ENCODE results near the gene GPR135.
"Not testable (repeated sequence)": the region's sequence is repeated elsewhere in the genome, so short reads cannot be mapped to it uniquely, and the experiment has no call there.

Gene GPR135

DNA sequence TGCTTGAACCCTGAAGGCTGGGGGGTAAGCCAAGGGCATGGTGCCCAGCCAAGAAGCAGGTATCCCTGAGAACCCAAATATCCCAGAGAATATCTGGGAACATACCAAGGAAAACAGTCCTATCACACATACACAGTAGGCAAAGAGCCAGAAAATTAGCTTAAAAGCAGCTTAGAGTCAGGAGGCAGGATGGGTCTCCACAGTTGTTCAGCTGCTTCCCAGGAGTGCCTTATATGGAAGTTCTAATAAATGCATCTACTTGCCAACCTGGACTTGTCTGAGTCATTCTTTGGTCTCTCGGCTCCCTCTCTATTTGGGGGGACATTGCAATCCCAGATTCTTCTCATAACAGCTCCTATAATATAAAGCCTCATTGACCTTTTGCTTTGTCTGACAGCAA is 9.0 kb upstream of the GPR135 start:
- no peak for DNase-seq (ENCODE audit: low spot score)

DNA sequence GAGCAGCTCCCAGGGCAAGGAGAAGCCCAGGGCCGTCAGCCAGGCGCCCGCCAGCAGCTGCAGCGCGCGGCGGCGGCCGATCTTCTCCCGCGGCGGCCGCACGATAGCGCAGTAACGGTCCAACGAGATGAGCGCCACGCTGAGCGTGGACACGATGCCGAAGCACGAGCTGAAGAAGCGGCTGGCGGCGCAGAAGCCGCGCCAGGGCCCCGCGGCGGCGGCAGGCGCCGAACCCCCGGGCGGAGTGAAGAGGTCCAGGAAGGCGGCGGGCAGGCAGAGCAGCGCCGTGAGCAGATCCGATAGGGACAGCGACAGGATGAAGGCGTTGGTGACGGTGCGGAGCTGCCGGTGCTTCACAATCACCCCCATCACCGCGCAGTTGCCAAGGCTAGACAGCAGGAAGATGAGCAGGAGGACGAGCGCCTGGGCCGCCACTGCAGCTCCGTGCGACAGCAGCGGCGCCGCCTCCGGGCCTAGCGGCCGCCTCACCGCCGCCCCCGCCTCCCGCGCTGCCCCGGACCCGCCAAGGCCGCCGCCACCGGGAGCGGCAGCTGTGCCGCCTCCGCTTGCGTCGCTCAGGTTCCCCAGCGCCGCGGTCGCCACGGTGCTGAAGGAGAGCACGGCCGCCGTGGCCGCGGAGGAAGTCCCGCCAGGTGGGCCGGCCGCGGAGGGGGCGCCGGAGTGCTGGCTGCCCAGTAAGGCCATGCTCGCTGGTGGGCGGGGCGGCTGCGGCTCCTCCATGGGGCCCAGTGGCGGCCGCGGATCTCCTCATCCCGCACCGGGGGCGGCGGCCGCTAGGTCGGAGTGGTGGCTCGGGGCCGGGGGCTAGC is 479 bp downstream of the GPR135 start:
- DNase-seq (ENCODE audit: low spot score), result peak; percentile 58

DNA sequence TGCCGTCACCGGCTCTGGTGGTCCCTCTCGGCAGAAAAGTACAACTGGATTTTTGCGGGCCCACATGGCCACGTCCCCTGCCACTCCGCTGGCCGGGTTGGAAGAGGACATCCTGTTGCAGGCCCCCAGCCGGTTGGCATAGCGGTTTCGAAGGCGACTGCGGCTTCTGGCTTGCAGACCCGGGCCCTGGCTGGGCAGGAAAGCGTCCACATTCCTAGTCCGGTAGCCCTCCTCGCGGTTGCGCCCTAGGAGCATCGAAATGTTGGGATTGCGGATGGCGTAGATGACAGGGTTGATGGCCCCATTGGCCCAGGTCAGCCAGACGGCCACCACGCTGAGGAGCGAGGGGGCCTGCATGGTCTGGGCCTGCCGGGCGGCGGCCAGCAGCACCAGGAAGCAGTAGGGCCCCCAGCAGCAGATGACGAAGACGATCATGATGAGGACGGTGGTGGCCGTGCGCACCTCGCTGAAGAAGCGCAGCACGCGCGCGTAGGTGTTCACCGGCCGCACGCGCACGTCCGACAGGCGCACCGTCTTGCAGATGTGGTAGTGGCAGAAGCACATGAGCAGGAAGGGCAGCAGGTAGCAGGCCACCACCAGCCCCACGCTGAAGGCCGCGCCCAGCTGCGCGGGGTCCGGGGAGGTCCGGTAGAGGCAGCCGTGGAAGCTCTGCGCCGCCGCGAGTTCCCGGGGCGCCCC is 1.2 kb downstream of the GPR135 start:
- DNase-seq (ENCODE audit: low spot score), result no peak

DNA sequence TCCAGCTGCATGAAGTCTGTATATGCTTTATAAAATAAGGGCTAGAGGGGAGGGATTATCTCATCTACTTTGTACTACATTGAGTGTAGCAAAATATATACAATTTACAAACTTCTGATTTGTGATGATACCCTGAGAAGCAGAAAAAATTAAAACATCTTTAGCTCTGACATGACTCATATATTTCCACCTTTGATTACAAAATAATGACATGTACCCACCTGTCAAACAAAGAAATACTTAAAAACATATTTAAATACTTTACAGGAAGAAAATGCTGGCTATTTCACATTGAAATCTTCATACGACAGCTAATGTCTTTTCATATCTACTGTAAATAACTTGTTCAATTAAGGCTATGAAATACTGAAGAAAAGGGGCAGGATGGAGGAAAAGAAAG is 3.3 kb downstream of the GPR135 start:
- DNase-seq (ENCODE audit: low spot score), result no peak

DNA sequence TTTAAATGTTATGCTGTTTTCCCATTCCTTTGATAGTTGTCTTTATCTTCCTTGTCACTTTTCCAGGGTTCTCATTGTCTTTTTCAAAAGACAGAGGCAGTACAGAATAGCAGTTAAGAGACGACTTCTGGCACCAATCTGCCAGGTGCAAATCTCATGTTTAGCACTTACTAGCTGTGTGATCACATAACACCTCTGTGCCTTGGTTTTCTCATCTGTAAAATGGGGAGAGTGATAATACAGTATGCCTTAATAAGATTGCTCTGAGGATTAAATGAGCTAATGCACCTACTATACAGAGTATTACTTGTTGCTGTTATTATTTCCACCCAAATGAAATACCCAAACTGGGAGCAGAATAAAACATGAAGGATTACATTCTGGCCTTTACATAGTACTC is 4.8 kb downstream of the GPR135 start:
- no peak for DNase-seq (ENCODE audit: low spot score)

DNA sequence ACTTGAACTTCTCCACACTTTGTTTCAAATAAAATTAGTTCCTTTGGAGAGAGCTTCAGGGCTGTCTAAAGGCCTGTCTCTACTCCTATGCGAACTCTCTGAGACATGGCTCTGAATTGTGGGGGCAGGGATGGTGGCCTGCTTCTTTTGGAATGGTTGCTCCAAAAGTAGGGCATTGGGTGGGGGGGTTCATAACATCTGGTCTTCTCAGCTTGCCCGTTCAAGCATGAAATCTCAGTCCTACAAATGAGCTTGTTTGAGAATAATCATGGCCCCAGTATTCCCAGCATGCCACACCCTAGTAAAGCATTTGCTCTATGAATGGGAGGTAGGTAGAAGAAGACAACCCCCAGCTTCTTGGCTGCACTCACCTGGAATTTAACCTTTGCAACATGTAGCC is 6.7 kb downstream of the GPR135 start:
- no peak for DNase-seq (ENCODE audit: low spot score)

DNA sequence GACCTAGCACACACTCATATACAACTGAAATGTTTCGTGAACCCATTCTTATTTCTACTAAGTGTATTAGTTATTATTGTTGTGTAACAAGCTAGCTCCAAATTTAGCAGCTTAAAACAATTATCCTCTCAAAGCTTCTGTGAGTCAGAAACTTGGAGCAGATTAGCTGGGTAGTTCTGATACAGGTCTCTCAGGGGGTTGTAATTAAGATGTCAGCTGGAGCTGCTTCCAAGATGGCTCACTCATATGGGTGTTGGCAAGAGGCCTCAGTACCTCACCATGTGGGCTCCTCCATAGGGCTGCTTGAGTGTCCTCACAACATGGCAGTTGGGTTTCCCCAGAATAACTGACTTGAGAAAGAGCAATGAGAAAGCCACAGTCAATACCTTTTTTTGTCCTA is 9.8 kb downstream of the GPR135 start:
- DNase-seq (ENCODE audit: low spot score), result no peak

DNA sequence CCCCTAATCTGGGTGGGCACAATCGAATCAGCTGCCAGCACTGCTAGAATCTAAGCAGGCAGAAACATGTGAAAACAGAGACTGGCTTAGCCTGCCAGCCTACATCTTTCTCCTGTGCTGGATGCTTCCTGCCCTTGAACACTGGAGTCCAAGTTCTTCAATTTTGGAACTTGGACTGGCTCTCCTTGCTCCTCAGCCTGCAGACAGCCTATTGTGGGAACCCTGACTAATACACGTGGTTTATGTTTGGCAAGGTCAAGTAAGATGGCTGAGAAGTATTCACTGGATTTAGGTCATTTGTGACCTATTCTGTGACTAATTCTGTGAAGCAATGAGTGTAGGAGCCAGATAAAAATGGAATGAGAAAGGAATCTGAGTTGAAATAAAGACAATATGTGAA is 11.0 kb downstream of the GPR135 start:
- peak; percentile 90 for DNase-seq (ENCODE audit: low spot score)

DNA sequence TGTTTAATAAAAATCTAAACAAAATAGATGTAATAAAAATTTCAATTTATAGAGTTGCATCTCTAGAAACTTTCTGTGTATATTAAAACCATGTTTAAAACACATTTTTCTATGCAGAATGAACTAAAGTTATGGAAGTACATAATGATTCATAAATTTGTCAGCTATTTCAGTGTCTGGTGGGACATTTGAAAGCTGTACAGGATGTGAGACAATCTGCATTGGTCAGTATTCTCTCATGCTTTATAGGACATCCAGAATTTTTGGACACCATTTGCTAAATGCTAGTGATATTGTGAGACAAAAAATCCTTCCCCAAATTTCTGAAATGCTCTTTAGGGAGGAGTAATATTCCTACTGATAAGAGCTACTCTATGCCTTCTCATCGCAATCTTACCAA is 13.3 kb downstream of the GPR135 start:
- DNase-seq (ENCODE audit: low spot score), result no peak

DNA sequence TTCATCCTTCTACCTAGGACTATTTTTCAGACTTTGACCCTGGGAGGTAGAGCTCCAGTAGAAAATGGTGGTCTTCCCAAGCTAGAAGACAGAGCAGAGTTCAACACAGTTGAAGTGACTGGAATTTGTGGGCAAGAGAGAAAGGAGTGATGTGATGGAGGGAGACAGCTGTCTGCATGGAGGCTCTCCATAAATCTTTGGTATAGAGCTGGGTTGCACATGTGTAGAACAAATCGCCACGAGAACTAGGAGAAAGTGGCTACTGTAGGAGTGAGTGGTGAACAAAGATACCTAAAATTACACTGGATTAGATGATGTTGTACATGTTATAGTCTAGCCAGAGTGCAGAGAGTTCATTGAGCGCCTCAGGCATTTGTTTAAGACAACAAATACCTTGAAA is 14.5 kb downstream of the GPR135 start:
- DNase-seq (ENCODE audit: low spot score), result no peak

DNA sequence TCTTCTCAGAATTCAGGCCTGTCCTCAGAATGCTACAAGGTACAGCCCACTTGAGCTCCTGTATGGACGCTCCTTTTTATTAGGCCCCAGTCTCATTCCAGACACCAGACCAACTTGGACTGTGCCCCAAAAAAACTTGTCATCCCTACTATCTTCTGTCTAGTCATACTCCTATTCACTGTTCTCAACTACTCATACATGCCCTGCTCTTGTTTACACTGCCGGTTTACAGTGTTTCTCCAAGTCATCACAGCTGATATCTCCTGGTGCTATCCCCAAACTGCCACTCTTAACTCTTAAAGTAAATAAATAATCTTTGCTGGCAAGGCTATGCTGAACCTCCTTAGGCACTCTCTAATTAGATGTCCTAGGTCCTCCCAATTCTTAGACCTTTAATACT is 16.5 kb downstream of the GPR135 start:
- DNase-seq (ENCODE audit: low spot score), result not testable (repeated sequence)

DNA sequence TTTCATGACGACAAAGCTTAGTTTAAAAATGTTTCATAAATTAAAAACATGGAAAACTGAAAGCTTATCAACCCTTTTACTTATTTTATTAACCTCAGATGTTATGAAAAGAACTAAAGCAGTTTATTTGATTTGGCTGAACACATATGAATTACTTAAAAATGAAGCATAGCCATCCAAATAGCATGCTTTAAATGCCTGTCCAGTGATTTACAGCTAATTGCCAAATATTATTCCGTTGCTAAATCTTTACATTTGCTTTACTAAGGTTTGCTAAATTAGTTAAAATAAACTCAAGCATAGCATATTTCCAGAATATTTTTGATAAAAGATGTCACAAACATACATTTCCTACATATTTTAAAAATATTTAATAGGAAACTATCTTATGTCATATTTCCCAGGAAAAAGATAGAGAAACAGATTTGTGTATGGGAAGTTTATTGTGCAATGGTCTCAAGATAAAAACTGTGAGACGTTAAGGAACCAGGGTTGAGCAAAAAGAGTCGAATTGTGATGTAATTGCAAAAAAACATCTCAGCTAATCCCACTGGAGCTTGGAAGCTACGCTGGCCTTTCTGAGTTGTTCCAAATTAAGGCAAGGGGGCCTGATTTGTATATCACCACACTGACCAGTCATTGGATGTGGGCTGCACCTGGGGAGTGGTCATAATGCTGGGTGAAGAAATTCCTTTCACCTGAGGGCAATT is 25.8 kb downstream of the GPR135 start:
- no peak for DNase-seq (ENCODE audit: low spot score)

DNA sequence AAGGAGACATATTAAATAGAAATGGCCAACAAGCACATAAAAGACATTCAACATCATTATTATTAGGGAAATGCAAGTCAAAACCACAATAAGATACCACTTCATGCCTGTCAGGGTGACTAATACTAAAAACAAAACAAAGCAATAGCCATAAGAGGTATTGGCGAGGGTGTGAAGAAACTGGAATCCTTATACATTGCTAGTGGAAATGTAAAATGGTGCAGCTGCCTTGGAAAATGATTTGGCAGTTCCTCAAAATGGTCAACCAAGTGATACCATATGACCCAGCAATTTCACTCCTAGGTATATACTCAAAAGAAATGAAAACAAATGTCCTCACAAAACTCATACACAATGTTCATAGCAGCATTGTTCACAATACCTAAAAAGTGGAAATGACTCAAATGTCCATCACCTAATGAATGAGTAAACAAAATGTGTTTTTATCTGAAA is 27.0 kb downstream of the GPR135 start:
- DNase-seq (ENCODE audit: low spot score), result no peak

DNA sequence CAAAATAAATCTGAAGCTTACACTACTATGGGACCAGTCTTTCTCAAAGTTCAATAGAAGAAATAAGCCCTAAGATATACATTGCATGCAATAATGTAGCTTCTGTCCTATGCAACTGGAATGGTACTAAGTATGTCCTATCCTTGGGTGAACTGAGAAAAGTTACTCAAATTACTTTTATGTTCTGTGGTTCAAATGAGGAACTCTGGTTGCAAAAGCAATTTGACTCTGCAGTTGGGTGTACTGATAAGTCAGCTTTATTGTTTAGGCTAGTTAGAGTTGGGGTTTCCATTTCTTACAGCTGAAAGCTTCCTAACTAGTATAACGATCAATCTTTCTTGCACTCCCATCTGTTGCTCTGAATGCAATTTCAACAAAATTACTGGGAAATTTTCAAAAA is 29.2 kb downstream of the GPR135 start:
- no peak for DNase-seq (ENCODE audit: low spot score)

DNA sequence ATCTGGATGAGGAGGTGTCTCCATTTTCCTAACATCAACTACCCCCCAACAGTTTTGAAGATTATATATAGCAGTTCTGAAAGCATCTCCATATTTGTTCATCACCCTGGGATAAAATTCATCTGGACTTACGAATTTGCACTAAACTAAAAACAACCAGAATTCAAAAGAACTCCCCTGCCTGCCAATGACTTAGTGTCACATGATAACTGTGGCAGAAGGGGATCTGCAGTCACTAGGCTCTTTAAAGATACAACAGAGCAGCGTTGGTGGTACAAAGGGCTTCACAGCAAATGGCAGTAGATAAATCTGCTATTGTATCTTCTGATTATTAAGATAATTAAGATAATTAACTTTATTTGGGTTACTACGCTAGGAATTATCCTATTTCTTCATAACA is 30.1 kb downstream of the GPR135 start:
- DNase-seq (ENCODE audit: low spot score), result no peak

DNA sequence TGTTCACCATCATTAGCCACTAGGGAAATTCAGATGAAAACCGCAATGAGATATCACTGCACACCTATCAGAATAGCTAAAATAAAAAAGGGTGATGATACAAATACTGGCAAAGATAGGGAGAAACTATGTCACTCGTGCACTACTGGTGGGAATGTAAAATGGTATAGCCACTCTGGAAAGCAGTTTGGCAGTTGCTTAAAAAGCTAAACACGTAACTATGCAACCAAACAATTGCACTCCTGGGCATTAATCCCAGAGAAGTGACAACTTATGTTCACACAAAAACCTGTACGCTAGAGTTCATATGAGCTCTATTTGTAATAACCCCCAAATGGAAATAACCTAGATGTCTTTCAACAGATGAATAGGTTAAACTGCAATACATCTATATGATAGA is 35.4 kb downstream of the GPR135 start:
- no peak for DNase-seq (ENCODE audit: low spot score)

DNA sequence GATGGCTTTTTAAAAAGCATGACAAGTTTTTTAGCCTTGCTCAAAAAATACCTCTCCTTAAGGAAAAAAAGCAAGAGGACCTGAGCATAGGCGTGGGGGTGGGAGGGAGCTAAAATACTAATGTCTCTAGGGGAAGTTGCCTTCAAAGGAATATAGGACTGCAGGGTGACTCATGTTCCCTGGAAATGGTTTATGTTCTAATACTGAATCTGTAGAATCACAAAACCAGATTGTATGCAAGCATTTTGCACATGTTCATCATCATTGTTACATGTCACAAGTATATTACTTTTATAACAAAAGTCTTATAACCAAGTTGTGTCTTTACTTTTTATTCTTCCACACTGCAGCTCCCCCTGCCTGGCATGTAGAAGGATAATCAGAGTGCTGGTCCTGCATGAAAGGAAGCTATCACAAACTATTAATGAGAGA is 36.6 kb downstream of the GPR135 start:
- peak; percentile 31 for DNase-seq (ENCODE audit: low spot score)

DNA sequence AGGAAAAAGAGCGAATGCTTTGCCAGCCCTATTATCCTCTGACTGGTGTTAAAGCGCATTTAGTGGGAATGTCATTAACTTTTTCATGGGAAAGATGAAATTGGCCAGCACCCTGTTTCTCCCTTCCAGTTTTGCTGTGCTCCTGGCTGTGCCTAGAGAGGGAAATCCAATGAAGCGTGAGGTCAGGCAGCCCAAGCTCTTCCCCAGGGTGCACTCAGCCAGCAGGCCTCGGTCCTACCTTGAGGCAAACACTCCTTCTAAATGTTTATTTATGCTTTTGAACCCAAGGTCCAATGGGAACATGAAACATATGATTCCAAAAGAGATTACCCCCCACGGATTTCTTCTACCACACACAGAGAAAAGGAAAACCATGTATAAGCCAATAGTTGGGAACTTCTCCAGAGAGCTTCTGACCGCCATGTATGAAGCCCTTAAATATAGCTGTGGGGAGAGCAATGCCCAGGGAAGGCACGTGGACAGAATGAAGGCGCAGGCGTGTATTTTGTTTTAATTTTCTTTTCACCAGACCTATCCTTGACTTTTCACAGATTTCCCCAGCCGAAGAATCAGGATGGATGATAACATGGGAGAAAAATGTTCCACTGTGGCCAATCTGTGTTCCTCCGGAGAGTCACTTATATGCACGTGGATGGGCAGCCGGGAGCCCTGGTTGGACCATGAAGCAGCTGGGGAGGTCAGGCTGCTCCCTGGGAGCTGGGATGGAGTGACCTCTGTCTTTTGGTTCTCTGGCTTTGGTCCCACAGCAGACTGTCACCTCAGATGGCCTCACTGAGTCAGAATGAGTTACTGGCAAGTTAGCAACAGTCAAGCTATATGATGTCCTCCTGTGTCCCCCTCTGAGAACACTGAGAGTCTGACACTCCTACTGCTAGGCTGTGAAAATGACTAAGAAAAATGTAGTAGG is 37.3 kb downstream of the GPR135 start:
- no peak for DNase-seq (ENCODE audit: low spot score)

DNA sequence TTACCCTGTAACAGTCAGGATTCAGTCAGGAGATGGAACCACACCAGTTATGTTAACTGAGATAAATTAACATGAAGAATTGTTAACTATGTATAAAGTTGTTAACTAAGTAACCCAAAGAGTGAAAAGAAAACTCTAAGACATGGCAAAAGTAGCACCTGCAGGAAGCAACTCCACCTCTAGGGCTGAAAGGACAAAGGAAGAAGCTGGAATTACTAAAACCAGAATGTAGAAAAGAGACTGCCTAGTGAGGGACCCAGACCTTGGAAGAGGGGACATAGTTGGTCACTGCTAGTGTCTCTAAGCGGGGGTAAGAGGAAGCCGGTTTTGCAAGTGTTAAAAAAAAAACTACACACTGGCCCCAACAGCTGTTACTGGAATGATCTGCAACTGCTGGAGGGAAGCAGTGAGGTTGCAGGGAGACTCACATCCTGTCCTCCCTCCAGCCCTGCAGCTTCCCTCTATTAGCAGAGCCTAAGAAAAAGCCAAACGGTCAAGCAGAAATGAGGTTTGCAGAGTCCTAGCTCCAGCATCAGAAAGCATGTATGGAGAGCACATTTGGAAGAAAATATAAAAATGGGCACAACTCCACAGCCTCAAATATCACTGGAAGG is 39.8 kb downstream of the GPR135 start:
- DNase-seq (ENCODE audit: low spot score), result peak; percentile 49

DNA sequence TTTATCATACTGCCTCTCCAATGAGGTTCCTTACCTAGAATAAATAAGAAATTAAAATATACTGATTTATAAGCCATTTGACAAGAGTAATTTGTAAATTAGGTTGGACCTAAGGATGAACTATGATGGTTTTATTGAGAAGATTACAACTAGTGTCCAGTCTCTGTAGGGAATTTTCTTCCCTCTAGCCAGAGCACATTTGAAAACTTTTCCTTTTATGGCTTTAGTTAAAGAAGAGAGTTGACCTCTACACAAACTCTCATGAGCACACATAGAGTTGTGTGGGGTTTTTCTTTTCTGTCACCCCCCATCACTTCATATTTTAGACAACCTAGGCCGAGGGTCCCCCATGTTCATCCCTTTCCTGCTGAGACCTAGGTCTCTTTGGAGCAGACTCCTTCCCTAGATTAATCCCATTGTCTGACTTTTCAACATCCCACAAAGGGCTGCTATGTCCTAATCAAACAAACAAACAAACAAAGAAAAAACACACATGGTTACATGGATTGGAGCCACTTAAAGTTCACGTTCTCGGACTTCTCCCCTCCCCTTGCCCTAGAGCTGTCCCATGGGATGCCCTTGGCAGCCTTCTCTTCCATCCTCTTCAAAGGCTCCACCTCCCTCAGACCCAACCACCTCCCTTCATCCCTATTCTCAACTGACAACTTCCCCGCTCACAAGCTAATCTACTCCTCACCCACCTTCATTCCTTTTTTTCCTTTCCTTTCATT is 40.7 kb downstream of the GPR135 start:
- DNase-seq (ENCODE audit: low spot score), result no peak

All from AG08395 (cell line).